Liver (tissue), 9 donors: ENCODE results near the gene SLC7A11. TPM values are rescaled to one million over a fixed set of nuclear protein-coding genes. Genes with fewer than 3 reads are reported as not detected.

Source experiments
- DNase-seq: peaks from one replicate; pipeline ENCODE4 v3.0.0-alpha.2; 2017; ENCODE audit warnings: low spot score
- H3K27ac ChIP-seq, 2 donors: one replicate each; pipeline ENCODE4 v1.7.0; 2013; ENCODE audit warnings: inconsistent platforms in 2 of 2, low read length in 2 of 2, control low read depth in 1 of 2, low read depth in 1 of 2, mild to moderate bottlenecking in 1 of 2
- H3K27me3 ChIP-seq, 4 donors: one replicate each; pipeline versions ENCODE4 v1.6.1 to v1.7.0; 2013; ENCODE audit warnings: low read length in 3 of 4, inconsistent platforms in 1 of 4, mild to moderate bottlenecking in 1 of 4, moderate library complexity in 1 of 4; ENCODE audit not compliant: control insufficient read depth in 4 of 4, insufficient read depth in 4 of 4
- H3K36me3 ChIP-seq, 4 donors: one replicate each; pipeline versions ENCODE4 v1.6.1 to v1.7.0; 2013; ENCODE audit warnings: low read length in 3 of 4, mild to moderate bottlenecking in 3 of 4, low read depth in 1 of 4, moderate library complexity in 1 of 4; ENCODE audit not compliant: control insufficient read depth in 4 of 4, insufficient read depth in 3 of 4
- H3K4me1 ChIP-seq, 4 donors: one replicate each; pipeline versions ENCODE4 v1.6.1 to v1.7.0; 2013; ENCODE audit warnings: low read length in 3 of 4, mild to moderate bottlenecking in 3 of 4, moderate library complexity in 1 of 4; ENCODE audit not compliant: control insufficient read depth in 4 of 4, insufficient read depth in 4 of 4
- H3K4me3 ChIP-seq, 3 donors: one replicate each; pipeline versions ENCODE4 v1.6.1 to v1.7.0; 2013; ENCODE audit warnings: low read length in 3 of 3, control low read depth in 1 of 3, low read depth in 1 of 3, mild to moderate bottlenecking in 1 of 3
- H3K9ac ChIP-seq, 2 donors: one replicate each; pipeline ENCODE4 v1.7.0; 2013; ENCODE audit warnings: low read length in 2 of 2, mild to moderate bottlenecking in 2 of 2, moderate library complexity in 2 of 2, control low read depth in 1 of 2, low read depth in 1 of 2
- H3K9me3 ChIP-seq, 4 donors: one replicate each; pipeline versions ENCODE4 v1.6.1 to v1.7.0; 2013; ENCODE audit warnings: low read length in 3 of 4; ENCODE audit not compliant: control insufficient read depth in 4 of 4
- ATF3 ChIP-seq: IDR thresholded peaks from 2 replicates; pipeline ENCODE4 v1.6.1; 2016; ENCODE audit warnings: antibody characterized with exemption
- CTCF ChIP-seq: fragments of 150-350 bp; IDR thresholded peaks from 2 replicates; pipeline ENCODE4 v1.5.1; 2017; ENCODE audit warnings: improper control_type of control experiment, low read depth, low read length; ENCODE audit not compliant: missing input control
- FOXA2 ChIP-seq: IDR thresholded peaks from 2 replicates; pipeline ENCODE4 v1.6.1; 2016; ENCODE audit warnings: antibody characterized with exemption
- HNF4A ChIP-seq, 2 donors: conservative IDR thresholded peaks; 2 replicates each; pipeline ENCODE4 v1.6.1; 2016; ENCODE audit warnings: antibody characterized with exemption in 2 of 2, mild to moderate bottlenecking in 2 of 2
- HNF4G ChIP-seq: IDR thresholded peaks from 2 replicates; pipeline ENCODE4 v1.6.1; 2016; ENCODE audit warnings: antibody characterized with exemption
- JUND ChIP-seq, 2 donors: IDR thresholded peaks; 2 replicates each; pipeline ENCODE4 v1.6.1; 2016; ENCODE audit warnings: antibody characterized with exemption in 2 of 2
- NR2F2 ChIP-seq: IDR thresholded peaks from 2 replicates; pipeline ENCODE4 v1.6.1; 2016; ENCODE audit warnings: antibody characterized with exemption
- RXRA ChIP-seq, 2 donors: IDR thresholded peaks; 2 replicates each; pipeline ENCODE4 v1.6.1; 2017 to 2018; ENCODE audit warnings: antibody characterized with exemption in 2 of 2, mild to moderate bottlenecking in 1 of 2
- SP1 ChIP-seq: IDR thresholded peaks from 2 replicates; pipeline ENCODE4 v1.6.1; 2018; ENCODE audit warnings: antibody characterized with exemption, mild to moderate bottlenecking
- TAF1 ChIP-seq: conservative IDR thresholded peaks from 2 replicates; pipeline ENCODE4 v1.6.1; 2016; ENCODE audit warnings: antibody characterized with exemption, mild to moderate bottlenecking
- YY1 ChIP-seq: IDR thresholded peaks from 2 replicates; pipeline ENCODE4 v1.6.1; 2016; ENCODE audit warnings: antibody characterized with exemption, mild to moderate bottlenecking
- ZBTB33 ChIP-seq: IDR thresholded peaks from 2 replicates; pipeline ENCODE4 v1.6.1; 2016; ENCODE audit warnings: antibody characterized with exemption
- WGBS: extraction: QIAGEN DNeasy Blood & Tissue Kit; methylation state at CpG from one replicate; pipeline ENCODE4 v1.1.7; 2013; 5-methylcytosine and 5-hydroxymethylcytosine counted together
- polyA plus RNA-seq, 2 donors: library from polyadenylated mRNA; stranded (reverse) in 1 of 2; unstranded in 1 of 2; fragments of 200-250 nt in 1 of 2; fragments of >200 nt in 1 of 2; fragmentation: Nextera tagmentation in 1 of 2; extraction: Ambion mirVana in 1 of 2; gene quantifications; one replicate each; pipeline versions ENCODE4 v1.2.1 to v1.2.3, GENCODE V29; 2013 to 2015
- total RNA-seq, 2 donors: library from RNA; depleted of rRNA; stranded (reverse); fragments of >200 nt; gene quantifications; one replicate each; pipeline ENCODE4 v1.2.3, GENCODE V29; 2014
- TF ChIP-seq, protein P1 (sequence below): IDR thresholded peaks from 2 replicates; pipeline ENCODE4 v1.6.1; 2016; ENCODE audit warnings: antibody characterized with exemption
- TF ChIP-seq, protein P2 (sequence below): IDR thresholded peaks from 2 replicates; pipeline ENCODE4 v1.6.1; 2016; ENCODE audit warnings: antibody characterized with exemption, mild to moderate bottlenecking
- donor health status: healthy.
- donor health status: healthy.
- donor health status: healthy.
- donor health status: healthy.
- donor health status: healthy.

SLC7A11 gene
- total and polyA plus RNA-seq, 4 donors: 0.02 to 1.9 (median 0.29) TPM

- no peak for TF ChIP-seq ZBTB33
- no peak for TF ChIP-seq CTCF
- TF ChIP-seq FOXA2: no peak
- TF ChIP-seq HNF4A (conservative IDR thresholded peaks at IDR 0.05): no peak
- TF ChIP-seq RXRA (IDR thresholded peaks at IDR 0.05): no peak
- no peak for TF ChIP-seq JUND (IDR thresholded peaks at IDR 0.05)
Measured at GRCh38 chr4:138251938-138252337, 9.8 kb upstream of the SLC7A11 start (continued).

DNA sequence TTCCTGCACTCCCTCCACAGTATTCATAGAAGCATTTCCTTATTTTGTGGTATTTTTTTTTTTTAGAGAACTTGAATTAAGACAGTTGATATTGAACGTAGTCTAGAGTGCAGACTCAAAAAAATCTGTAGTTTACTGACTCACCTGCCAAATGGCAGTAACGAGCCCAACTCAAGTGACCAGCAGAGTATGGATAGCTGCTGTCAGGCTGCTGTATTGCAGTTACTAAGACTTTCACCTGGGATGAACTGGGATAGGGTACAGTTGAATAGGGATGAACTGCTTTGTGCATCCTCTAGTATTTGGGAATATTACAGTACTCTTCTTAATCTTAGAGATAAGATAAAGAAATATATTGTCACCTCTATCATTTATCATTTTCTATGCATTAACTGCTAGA, 7.0 kb upstream of the SLC7A11 start:
- WGBS: 80% methylated on average over 2 of the region's 2 CpGs
- Histone ChIP-seq H3K9ac (no peak overlapping the region), H3K36me3 (no peaks in the 10 kb centered on the region), H3K27ac (no peak overlapping the region), H3K27me3 (no peaks in the 10 kb centered on the region), H3K9me3 (no peaks in the 10 kb centered on the region), H3K4me3 (no peak overlapping the region), H3K4me1 (no peaks in the 10 kb centered on the region)
- no peak for DNase-seq
- TF ChIP-seq HNF4A (conservative IDR thresholded peaks at IDR 0.05): no peak
- TF ChIP-seq ZBTB33: no peak
- no peak for TF ChIP-seq TAF1
- TF ChIP-seq CTCF: no peak
- no peak for TF ChIP-seq NR2F2
- TF ChIP-seq JUND (IDR thresholded peaks at IDR 0.05): no peak
- no peak for TF ChIP-seq FOXA2
- no peak for TF ChIP-seq RXRA (IDR thresholded peaks at IDR 0.05)
- TF ChIP-seq ATF3: no peak
- TF ChIP-seq, protein P1, sequence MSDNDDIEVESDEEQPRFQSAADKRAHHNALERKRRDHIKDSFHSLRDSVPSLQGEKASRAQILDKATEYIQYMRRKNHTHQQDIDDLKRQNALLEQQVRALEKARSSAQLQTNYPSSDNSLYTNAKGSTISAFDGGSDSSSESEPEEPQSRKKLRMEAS: no peak
- no peak for TF ChIP-seq HNF4G
- TF ChIP-seq YY1: no peak
- TF ChIP-seq, protein P2, sequence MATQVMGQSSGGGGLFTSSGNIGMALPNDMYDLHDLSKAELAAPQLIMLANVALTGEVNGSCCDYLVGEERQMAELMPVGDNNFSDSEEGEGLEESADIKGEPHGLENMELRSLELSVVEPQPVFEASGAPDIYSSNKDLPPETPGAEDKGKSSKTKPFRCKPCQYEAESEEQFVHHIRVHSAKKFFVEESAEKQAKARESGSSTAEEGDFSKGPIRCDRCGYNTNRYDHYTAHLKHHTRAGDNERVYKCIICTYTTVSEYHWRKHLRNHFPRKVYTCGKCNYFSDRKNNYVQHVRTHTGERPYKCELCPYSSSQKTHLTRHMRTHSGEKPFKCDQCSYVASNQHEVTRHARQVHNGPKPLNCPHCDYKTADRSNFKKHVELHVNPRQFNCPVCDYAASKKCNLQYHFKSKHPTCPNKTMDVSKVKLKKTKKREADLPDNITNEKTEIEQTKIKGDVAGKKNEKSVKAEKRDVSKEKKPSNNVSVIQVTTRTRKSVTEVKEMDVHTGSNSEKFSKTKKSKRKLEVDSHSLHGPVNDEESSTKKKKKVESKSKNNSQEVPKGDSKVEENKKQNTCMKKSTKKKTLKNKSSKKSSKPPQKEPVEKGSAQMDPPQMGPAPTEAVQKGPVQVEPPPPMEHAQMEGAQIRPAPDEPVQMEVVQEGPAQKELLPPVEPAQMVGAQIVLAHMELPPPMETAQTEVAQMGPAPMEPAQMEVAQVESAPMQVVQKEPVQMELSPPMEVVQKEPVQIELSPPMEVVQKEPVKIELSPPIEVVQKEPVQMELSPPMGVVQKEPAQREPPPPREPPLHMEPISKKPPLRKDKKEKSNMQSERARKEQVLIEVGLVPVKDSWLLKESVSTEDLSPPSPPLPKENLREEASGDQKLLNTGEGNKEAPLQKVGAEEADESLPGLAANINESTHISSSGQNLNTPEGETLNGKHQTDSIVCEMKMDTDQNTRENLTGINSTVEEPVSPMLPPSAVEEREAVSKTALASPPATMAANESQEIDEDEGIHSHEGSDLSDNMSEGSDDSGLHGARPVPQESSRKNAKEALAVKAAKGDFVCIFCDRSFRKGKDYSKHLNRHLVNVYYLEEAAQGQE: no peak
- TF ChIP-seq SP1: no peak
